Measurements from ENCODE around the gene SLC2A10.

GRCh38 chr20:46761566-46761965, 52.1 kb downstream of the SLC2A10 start:
- TF ChIP-seq EP300 (IDR thresholded peaks at IDR 0.05; ENCODE audit: low read depth) (no peak), CTCF (IDR thresholded peaks at IDR 0.05) (no peak), POLR2AphosphoS5 (IDR thresholded peaks at IDR 0.05) (no peak)
